ENCODE measurements around the gene NPPA.

GRCh38 chr1:11802973-11803885 lies 44.4 kb downstream of the NPPA start:
- TF ChIP-seq RCOR1 (conservative IDR thresholded peaks at IDR 0.05; ENCODE audit: low read depth, low read length), result no peak
- peak; percentile 65 for TF ChIP-seq POLR2A (IDR thresholded peaks at IDR 0.05; ENCODE audit: low read depth, low read length)
- TF ChIP-seq CTCF (IDR thresholded peaks at IDR 0.05 in 2 of 3, conservative IDR thresholded peaks at IDR 0.05 in 1 of 3; ENCODE audit: control insufficient read depth in 2 of 3, extremely low read depth in 1 of 3, insufficient read depth in 1 of 3, low read depth in 3 of 3, low read length in 3 of 3), result no peak
- TF ChIP-seq, protein P1, sequence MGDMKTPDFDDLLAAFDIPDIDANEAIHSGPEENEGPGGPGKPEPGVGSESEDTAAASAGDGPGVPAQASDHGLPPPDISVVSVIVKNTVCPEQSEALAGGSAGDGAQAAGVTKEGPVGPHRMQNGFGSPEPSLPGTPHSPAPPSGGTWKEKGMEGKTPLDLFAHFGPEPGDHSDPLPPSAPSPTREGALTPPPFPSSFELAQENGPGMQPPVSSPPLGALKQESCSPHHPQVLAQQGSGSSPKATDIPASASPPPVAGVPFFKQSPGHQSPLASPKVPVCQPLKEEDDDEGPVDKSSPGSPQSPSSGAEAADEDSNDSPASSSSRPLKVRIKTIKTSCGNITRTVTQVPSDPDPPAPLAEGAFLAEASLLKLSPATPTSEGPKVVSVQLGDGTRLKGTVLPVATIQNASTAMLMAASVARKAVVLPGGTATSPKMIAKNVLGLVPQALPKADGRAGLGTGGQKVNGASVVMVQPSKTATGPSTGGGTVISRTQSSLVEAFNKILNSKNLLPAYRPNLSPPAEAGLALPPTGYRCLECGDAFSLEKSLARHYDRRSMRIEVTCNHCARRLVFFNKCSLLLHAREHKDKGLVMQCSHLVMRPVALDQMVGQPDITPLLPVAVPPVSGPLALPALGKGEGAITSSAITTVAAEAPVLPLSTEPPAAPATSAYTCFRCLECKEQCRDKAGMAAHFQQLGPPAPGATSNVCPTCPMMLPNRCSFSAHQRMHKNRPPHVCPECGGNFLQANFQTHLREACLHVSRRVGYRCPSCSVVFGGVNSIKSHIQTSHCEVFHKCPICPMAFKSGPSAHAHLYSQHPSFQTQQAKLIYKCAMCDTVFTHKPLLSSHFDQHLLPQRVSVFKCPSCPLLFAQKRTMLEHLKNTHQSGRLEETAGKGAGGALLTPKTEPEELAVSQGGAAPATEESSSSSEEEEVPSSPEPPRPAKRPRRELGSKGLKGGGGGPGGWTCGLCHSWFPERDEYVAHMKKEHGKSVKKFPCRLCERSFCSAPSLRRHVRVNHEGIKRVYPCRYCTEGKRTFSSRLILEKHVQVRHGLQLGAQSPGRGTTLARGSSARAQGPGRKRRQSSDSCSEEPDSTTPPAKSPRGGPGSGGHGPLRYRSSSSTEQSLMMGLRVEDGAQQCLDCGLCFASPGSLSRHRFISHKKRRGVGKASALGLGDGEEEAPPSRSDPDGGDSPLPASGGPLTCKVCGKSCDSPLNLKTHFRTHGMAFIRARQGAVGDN (IDR thresholded peaks at IDR 0.05), result no peak
- peak; percentile 16; the same call in 1 of the 2 replicates for TF ChIP-seq SIN3A (IDR thresholded peaks at IDR 0.05; ENCODE audit: low read depth, low read length)
- TF ChIP-seq, protein P2, sequence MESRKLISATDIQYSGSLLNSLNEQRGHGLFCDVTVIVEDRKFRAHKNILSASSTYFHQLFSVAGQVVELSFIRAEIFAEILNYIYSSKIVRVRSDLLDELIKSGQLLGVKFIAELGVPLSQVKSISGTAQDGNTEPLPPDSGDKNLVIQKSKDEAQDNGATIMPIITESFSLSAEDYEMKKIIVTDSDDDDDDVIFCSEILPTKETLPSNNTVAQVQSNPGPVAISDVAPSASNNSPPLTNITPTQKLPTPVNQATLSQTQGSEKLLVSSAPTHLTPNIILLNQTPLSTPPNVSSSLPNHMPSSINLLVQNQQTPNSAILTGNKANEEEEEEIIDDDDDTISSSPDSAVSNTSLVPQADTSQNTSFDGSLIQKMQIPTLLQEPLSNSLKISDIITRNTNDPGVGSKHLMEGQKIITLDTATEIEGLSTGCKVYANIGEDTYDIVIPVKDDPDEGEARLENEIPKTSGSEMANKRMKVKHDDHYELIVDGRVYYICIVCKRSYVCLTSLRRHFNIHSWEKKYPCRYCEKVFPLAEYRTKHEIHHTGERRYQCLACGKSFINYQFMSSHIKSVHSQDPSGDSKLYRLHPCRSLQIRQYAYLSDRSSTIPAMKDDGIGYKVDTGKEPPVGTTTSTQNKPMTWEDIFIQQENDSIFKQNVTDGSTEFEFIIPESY (IDR thresholded peaks at IDR 0.05), result no peak
- no peak for TF ChIP-seq NR2F1 (conservative IDR thresholded peaks at IDR 0.05)
- TF ChIP-seq JUNB (IDR thresholded peaks at IDR 0.05), result no peak

Measured in GM12878 (cell line).